ENCODE measurements around the gene DLX5. TPM values are rescaled to one million over a fixed set of nuclear protein-coding genes. Genes with fewer than 3 reads are reported as not detected.

The DLX5 gene
- total RNA-seq, 3 donors from 2014 or later, result not detected

DNA sequence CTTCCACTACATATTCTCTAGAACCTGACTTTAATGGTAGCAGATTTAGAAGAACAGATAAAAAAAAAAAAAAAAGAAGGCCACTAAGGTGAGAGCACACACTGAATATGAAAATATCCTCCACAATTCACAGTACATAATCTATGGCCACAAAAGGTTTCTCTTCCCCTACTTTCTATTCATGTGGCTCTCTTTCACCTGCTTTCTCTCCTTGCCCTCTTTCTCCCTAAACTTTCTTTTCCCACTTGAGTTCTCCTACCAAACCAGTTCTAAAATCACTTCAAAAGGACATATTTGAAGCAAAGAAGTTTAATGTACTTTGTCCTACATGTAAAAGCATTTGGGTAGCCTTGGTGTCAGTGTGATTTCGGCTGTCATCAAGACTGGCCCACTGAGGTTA lies 37.7 kb downstream of the DLX5 start:
- Histone ChIP-seq H3K4me3 (no peak overlapping the region), H3K9me3 (no peaks in the 10 kb centered on the region), H3K27ac (no peak overlapping the region), H3K27me3 (peaks cover 0 to 80% of the 10 kb centered on the region in 2 donors), H3K36me3 (no peaks in the 10 kb centered on the region), H3K4me1 (no peaks in the 10 kb centered on the region)
- TF ChIP-seq, protein P1, sequence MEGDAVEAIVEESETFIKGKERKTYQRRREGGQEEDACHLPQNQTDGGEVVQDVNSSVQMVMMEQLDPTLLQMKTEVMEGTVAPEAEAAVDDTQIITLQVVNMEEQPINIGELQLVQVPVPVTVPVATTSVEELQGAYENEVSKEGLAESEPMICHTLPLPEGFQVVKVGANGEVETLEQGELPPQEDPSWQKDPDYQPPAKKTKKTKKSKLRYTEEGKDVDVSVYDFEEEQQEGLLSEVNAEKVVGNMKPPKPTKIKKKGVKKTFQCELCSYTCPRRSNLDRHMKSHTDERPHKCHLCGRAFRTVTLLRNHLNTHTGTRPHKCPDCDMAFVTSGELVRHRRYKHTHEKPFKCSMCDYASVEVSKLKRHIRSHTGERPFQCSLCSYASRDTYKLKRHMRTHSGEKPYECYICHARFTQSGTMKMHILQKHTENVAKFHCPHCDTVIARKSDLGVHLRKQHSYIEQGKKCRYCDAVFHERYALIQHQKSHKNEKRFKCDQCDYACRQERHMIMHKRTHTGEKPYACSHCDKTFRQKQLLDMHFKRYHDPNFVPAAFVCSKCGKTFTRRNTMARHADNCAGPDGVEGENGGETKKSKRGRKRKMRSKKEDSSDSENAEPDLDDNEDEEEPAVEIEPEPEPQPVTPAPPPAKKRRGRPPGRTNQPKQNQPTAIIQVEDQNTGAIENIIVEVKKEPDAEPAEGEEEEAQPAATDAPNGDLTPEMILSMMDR (IDR thresholded peaks at IDR 0.05), result no peak
- TF ChIP-seq POLR2A (IDR thresholded peaks at IDR 0.05) (no peak), POLR2AphosphoS5 (IDR thresholded peaks at IDR 0.05) (no peak)
- intact Hi-C loops (cut with DNase I; ENCODE audit: low total_unique reads), result no loop called here
- no peak for DNase-seq (ENCODE audit: low spot score in 2 of 2)

DNA sequence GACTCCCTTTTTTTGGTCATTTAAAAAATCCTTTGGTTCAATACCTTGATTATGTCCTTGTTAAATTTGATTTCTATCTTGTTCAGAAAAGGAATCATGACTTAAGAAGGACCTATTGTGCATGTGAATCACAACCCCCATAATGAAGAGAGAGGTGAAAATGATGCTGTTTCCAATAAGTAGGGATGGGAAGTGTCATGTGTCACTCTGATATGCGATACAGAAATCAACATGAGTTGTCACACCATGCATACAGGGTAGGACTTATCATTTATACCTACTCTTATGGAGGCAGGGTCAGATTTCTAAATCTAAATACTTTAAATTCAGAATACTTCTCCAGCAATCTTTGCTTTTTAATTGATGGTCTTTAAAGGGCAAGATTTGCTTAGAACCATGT lies 38.6 kb downstream of the DLX5 start:
- no peak overlapping the region for H3K4me3 ChIP-seq
- no peak overlapping the region for H3K27ac ChIP-seq
- peaks cover 0 to 76% of the 10 kb centered on the region in 2 donors for H3K27me3 ChIP-seq
- no peak for DNase-seq (ENCODE audit: low spot score in 2 of 2)
- no peaks in the 10 kb centered on the region for H3K9me3 ChIP-seq
- intact Hi-C loops (cut with DNase I; ENCODE audit: low total_unique reads), result no loop called here
- no peaks in the 10 kb centered on the region for H3K36me3 ChIP-seq
- no peaks in the 10 kb centered on the region for H3K4me1 ChIP-seq
- TF ChIP-seq POLR2AphosphoS5 (IDR thresholded peaks at IDR 0.05), result no peak
- TF ChIP-seq POLR2A (IDR thresholded peaks at IDR 0.05), result no peak
- TF ChIP-seq, protein P1 (IDR thresholded peaks at IDR 0.05), result no peak

DNA sequence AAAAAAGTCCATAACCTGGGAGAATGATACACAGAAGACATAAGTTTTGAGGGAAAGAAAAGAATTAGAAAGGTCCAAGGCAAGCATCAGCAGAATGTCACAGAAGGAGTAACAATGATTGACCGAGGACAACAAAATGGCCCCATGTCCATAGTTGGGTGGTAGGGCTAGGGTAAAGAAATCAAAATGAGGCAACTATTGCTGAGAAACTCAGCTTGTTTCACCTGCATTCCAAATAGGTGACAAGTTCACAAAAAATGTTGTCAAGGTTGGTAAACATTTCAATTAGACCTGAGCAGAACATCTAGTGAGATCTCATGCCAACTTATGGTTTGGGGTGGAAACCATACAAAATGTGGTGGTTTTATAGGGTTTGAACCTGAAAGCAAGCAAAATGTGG lies 42.0 kb downstream of the DLX5 start:
- H3K27me3 ChIP-seq, result peaks cover 0 to 42% of the 10 kb centered on the region in 2 donors
- no peak overlapping the region for H3K27ac ChIP-seq
- H3K4me3 ChIP-seq, result no peak overlapping the region
- no peak for TF ChIP-seq POLR2AphosphoS5 (IDR thresholded peaks at IDR 0.05)
- TF ChIP-seq POLR2A (IDR thresholded peaks at IDR 0.05), result no peak
- TF ChIP-seq, protein P1 (IDR thresholded peaks at IDR 0.05), result no peak
- H3K4me1 ChIP-seq, result no peaks in the 10 kb centered on the region
- no peak for DNase-seq (ENCODE audit: low spot score in 2 of 2)
- no peaks in the 10 kb centered on the region for H3K36me3 ChIP-seq
- intact Hi-C loops (cut with DNase I; ENCODE audit: low total_unique reads), result no loop called here
- no peaks in the 10 kb centered on the region for H3K9me3 ChIP-seq

DNA sequence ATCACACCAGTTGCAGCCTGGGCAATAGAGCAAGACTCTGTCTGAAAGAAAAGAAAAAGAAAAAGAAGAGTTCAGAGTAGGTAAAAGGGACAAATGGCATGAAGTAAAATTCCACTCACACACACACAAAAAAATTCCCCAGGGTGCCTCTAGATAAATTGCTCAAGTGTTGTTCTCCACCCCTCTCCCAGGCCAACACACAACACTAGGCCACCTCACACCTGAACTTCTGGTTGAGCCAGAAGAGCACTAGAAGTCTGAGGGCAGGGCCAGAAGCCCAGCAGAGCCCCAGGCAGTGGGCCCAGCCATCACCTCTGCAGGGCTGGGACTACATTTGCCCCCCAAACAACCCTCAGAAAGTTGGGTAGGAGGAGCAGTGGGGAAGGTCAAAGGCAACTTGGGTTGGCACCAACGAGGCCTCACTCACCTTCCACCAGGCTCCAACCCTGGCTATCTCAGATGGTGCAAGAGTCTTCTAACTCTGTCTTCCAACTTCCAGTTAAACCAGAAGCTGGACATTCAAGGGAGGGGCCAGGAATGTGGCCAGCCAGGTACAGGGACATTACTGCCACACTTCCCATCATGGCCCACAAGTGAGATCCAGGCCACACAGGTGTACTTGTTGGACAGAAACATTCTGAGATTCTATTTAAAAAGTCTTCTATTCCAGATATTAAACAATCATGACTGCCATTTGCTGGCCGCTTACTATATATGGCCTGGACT lies 44.9 kb downstream of the DLX5 start:
- intact Hi-C loops (cut with DNase I; ENCODE audit: low total_unique reads), result no loop called here

DNA sequence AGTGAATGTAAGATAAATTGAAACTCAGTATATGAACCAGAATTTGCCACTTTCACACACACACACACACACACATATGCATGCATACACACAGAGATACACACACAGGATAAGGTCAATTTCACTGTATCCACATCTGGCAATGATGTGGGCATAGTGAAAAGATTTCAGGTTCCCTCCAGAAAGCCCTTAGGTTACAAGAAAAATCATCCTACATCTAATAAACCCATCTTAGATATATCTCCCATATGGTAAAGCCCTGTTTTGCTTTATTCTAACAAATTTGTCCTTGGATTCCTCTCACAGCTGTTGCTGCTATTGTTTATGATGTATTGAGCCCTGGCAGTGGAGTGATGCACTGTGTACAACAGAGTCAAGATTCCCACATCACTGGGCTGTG lies 47.2 kb downstream of the DLX5 start:
- TF ChIP-seq POLR2AphosphoS5 (IDR thresholded peaks at IDR 0.05) (no peak), POLR2A (IDR thresholded peaks at IDR 0.05) (no peak)
- TF ChIP-seq, protein P1 (IDR thresholded peaks at IDR 0.05), result no peak
- intact Hi-C loops (cut with DNase I; ENCODE audit: low total_unique reads), result no loop called here
- no peak overlapping the region for H3K4me3 ChIP-seq
- H3K36me3 ChIP-seq, result no peaks in the 10 kb centered on the region
- no peak for DNase-seq (ENCODE audit: low spot score in 2 of 2)
- no peak overlapping the region for H3K27ac ChIP-seq
- H3K4me1 ChIP-seq, result no peaks in the 10 kb centered on the region
- no peaks in the 10 kb centered on the region for H3K9me3 ChIP-seq
- peaks cover 0 to 16% of the 10 kb centered on the region in 2 donors for H3K27me3 ChIP-seq

More for the DNA sequence above, 44.9 kb downstream of the DLX5 start:
- Histone ChIP-seq H3K27ac (no peak overlapping the region), H3K36me3 (no peaks in the 10 kb centered on the region), H3K9me3 (no peaks in the 10 kb centered on the region), H3K4me1 (no peaks in the 10 kb centered on the region), H3K27me3 (peaks cover 0 to 16% of the 10 kb centered on the region in 2 donors), H3K4me3 (no peak overlapping the region)
- TF ChIP-seq POLR2AphosphoS5 (IDR thresholded peaks at IDR 0.05), result no peak
- TF ChIP-seq POLR2A (IDR thresholded peaks at IDR 0.05), result no peak
- TF ChIP-seq, protein P1 (IDR thresholded peaks at IDR 0.05), result no peak
- no peak for DNase-seq (ENCODE audit: low spot score in 2 of 2)
